Hepatocyte (in vitro differentiated cells): ENCODE measurements around the gene ADAMTSL5. TPM values are rescaled to one million over a fixed set of nuclear protein-coding genes. Genes with fewer than 3 reads are reported as not detected.
"Not testable (repeated sequence)": the region's sequence is repeated elsewhere in the genome, so short reads cannot be mapped to it uniquely, and the experiment has no call there.

Experiments used
- DNase-seq: peaks from one replicate; pipeline ENCODE4 v3.0.0-alpha.2; 2016; ENCODE audit warnings: low spot score
- H2AFZ ChIP-seq: fragments of 200-600 bp; sonication (generic); 2 replicates; pipeline ENCODE4 v1.6.0; 2016; ENCODE audit warnings: antibody characterized with exemption, mild to moderate bottlenecking
- H3K27ac ChIP-seq: fragments of 200-600 bp; sonication (generic); 2 replicates; pipeline ENCODE4 v1.5.1; 2016; ENCODE audit warnings: mild to moderate bottlenecking
- H3K27me3 ChIP-seq: fragments of 200-600 bp; sonication (generic); 2 replicates; pipeline ENCODE4 v1.6.1; 2016
- H3K36me3 ChIP-seq: fragments of 200-600 bp; sonication (generic); replicated peaks from 2 replicates; pipeline ENCODE4 v1.5.1; 2016; ENCODE audit warnings: low read depth; ENCODE audit not compliant: insufficient read depth
- H3K4me1 ChIP-seq: fragments of 200-600 bp; sonication (generic); 2 replicates; pipeline ENCODE4 v1.5.1; 2016; ENCODE audit warnings: mild to moderate bottlenecking, moderate library complexity; ENCODE audit not compliant: insufficient read depth
- H3K4me2 ChIP-seq: fragments of 200-600 bp; sonication (generic); 2 replicates; pipeline ENCODE4 v1.6.0; 2016
- H3K4me3 ChIP-seq: fragments of 200-600 bp; sonication (generic); 2 replicates; pipeline ENCODE4 v1.5.1; 2016; ENCODE audit warnings: mild to moderate bottlenecking
- H3K79me2 ChIP-seq: fragments of 200-600 bp; sonication (generic); 2 replicates; pipeline ENCODE4 v1.6.0; 2017; ENCODE audit warnings: mild to moderate bottlenecking
- H3K9me2 ChIP-seq: fragments of 200-600 bp; sonication (generic); replicated peaks from 2 replicates; pipeline ENCODE4 v1.6.0; 2017; ENCODE audit warnings: mild to moderate bottlenecking; ENCODE audit not compliant: insufficient read depth
- H3K9me3 ChIP-seq: fragments of 200-600 bp; sonication (generic); 2 replicates; pipeline ENCODE4 v1.5.1; 2016; ENCODE audit warnings: low read depth, mild to moderate bottlenecking
- H4K20me1 ChIP-seq: fragments of 200-600 bp; sonication (generic); 2 replicates; pipeline ENCODE4 v1.6.0; 2016; ENCODE audit warnings: mild to moderate bottlenecking; ENCODE audit not compliant: insufficient read depth, poor library complexity, severe bottlenecking
- CTCF ChIP-seq: fragments of 200-600 bp; sonication (generic); IDR thresholded peaks from 2 replicates; pipeline ENCODE4 v1.5.1; 2016; ENCODE audit warnings: antibody characterized with exemption, mild to moderate bottlenecking; ENCODE audit not compliant: poor library complexity
- EZH2 ChIP-seq: fragments of 200-600 bp; sonication (generic); IDR thresholded peaks from 2 replicates; pipeline ENCODE4 v1.6.1; 2016; ENCODE audit warnings: antibody characterized with exemption, mild to moderate bottlenecking, borderline replicate concordance
- EZH2phosphoT487 ChIP-seq: fragments of 200-600 bp; sonication (generic); IDR thresholded peaks from one replicate; pipeline ENCODE4 v1.6.1; 2018; ENCODE audit warnings: antibody characterized with exemption, mild to moderate bottlenecking, low read depth, moderate library complexity; ENCODE audit not compliant: unreplicated experiment, severe bottlenecking
- WGBS: methylation state at CpG from one replicate; pipeline ENCODE4 v1.1.6; 2016; ENCODE audit warnings: low lambda C conversion rate; ENCODE audit errors: missing lambda C conversion rate; 5-methylcytosine and 5-hydroxymethylcytosine counted together
- polyA plus RNA-seq: library from polyadenylated mRNA; unstranded; fragments of >200 nt; fragmentation: Nextera tagmentation; extraction: Ambion mirVana; gene quantifications from 2 replicates; pipeline ENCODE4 v1.2.1, GENCODE V29; 2016
- total RNA-seq: library from RNA; depleted of rRNA; stranded (reverse); fragments of >200 nt; gene quantifications from 2 replicates; pipeline ENCODE4 v1.2.3, GENCODE V29; 2014

Gene ADAMTSL5
- total and polyA plus RNA-seq, 2 experiments from 2014 or later, result 8.3 to 45.5 TPM

GRCh38 chr19:1549332-1549945 is 36.6 kb upstream of the ADAMTSL5 start:
- H3K36me3 ChIP-seq, result no peaks in the 10 kb centered on the region
- no peaks in the 10 kb centered on the region for H3K4me1 ChIP-seq
- H3K27ac ChIP-seq, result no peak overlapping the region
- no peak overlapping the region for H3K4me3 ChIP-seq
- H3K79me2 ChIP-seq, result no peaks in the 10 kb centered on the region
- no peak overlapping the region for H3K4me2 ChIP-seq
- no peaks in the 10 kb centered on the region for H3K9me2 ChIP-seq
- H4K20me1 ChIP-seq, result peaks cover 6% of the 10 kb centered on the region
- DNase-seq, result no peak
- H2AFZ ChIP-seq, result no peak overlapping the region
- no peaks in the 10 kb centered on the region for H3K9me3 ChIP-seq
- TF ChIP-seq EZH2 (no peak), EZH2phosphoT487 (no peak), CTCF (no peak)
- H3K27me3 ChIP-seq, result no peaks in the 10 kb centered on the region
- 96% methylated on average over 3 of the region's 4 CpGs for WGBS

DNA sequence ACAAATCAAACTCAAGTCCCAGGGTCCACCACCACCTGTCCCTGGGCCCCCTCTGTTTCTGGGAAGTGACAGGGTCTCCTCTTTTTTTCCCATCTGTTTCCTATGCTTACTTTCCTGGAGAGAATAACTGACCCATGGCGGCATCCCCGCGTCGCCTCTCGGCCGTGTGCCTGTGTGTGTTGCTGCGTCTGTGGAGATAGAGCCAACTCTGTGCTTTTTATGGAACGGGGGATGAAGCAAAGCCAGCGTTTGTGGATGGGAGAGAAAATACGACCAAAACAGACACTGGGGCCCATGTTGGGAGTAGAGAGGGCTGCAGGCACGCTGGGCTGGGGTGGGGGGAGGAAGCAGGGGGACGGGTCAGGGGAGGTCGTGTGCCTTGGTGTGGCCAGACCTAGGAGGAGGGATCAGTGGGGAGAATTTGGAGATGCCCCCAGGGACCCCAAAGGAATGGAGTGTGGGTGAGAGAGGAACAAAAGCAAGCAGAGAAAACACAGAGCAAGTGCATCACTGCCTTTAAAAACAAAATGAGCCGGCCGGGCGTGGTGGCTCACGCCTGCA is 27.6 kb upstream of the ADAMTSL5 start:
- Histone ChIP-seq H3K9me2 (no peaks in the 10 kb centered on the region), H3K27ac (no peak overlapping the region), H3K4me2 (no peak overlapping the region), H2AFZ (no peak overlapping the region), H3K4me3 (no peak overlapping the region), H4K20me1 (no peaks in the 10 kb centered on the region), H3K9me3 (no peaks in the 10 kb centered on the region), H3K4me1 (peaks cover 9% of the 10 kb centered on the region), H3K27me3 (no peaks in the 10 kb centered on the region), H3K36me3 (no peaks in the 10 kb centered on the region), H3K79me2 (no peaks in the 10 kb centered on the region)
- no peak for TF ChIP-seq CTCF
- TF ChIP-seq EZH2phosphoT487, result no peak
- TF ChIP-seq EZH2, result no peak
- no peak for DNase-seq
- 56% methylated on average over 17 of the region's 17 CpGs for WGBS

- H3K36me3 ChIP-seq, H3K79me2 ChIP-seq, H3K9me2 ChIP-seq, H3K4me1 ChIP-seq, H3K4me3 ChIP-seq, H3K27ac ChIP-seq, H3K27me3 ChIP-seq, H2AFZ ChIP-seq, H3K9me3 ChIP-seq, H3K4me2 ChIP-seq, H4K20me1 ChIP-seq, DNase-seq: not testable (repeated sequence)
- 98% methylated on average over 11 of the region's 11 CpGs for WGBS
Measured at GRCh38 chr19:1539749-1540148, 26.9 kb upstream of the ADAMTSL5 start.

GRCh38 chr19:1538978-1539377 is 26.2 kb upstream of the ADAMTSL5 start:
- H3K9me3 ChIP-seq, result no peaks in the 10 kb centered on the region
- H3K4me2 ChIP-seq, result peak overlapping the region; percentile 38
- WGBS, result 44% methylated on average over 14 of the region's 15 CpGs
- no peaks in the 10 kb centered on the region for H3K79me2 ChIP-seq
- no peaks in the 10 kb centered on the region for H4K20me1 ChIP-seq
- no peak overlapping the region for H3K4me3 ChIP-seq
- no peak overlapping the region for H3K27ac ChIP-seq
- H3K27me3 ChIP-seq, result no peaks in the 10 kb centered on the region
- TF ChIP-seq CTCF, result no peak
- TF ChIP-seq EZH2phosphoT487, result no peak
- no peak for TF ChIP-seq EZH2
- peak; percentile 6 for DNase-seq
- peaks cover 9% of the 10 kb centered on the region for H3K4me1 ChIP-seq
- H2AFZ ChIP-seq, result no peak overlapping the region
- H3K9me2 ChIP-seq, result no peaks in the 10 kb centered on the region
- H3K36me3 ChIP-seq, result no peaks in the 10 kb centered on the region

GRCh38 chr19:1535699-1536098 is 22.9 kb upstream of the ADAMTSL5 start:
- H3K4me2 ChIP-seq, H3K4me3 ChIP-seq, H3K36me3 ChIP-seq, H3K27ac ChIP-seq, H3K4me1 ChIP-seq, H3K9me3 ChIP-seq, H3K9me2 ChIP-seq, H3K79me2 ChIP-seq, DNase-seq, H2AFZ ChIP-seq, H4K20me1 ChIP-seq, H3K27me3 ChIP-seq: not testable (repeated sequence)
- WGBS, result 95% methylated on average over 7 of the region's 7 CpGs
